HepG2 (cell line): ENCODE data around the gene ZNF415. TPM values are rescaled to one million over a fixed set of nuclear protein-coding genes. Genes with fewer than 3 reads are reported as not detected.

Experiments used
- ATAC-seq: fragments of 200-7000 bp; cut with Tn5 transposase; 3 replicates; pipeline ENCODE4 v1.9.1; 2020; ENCODE audit warnings: mild to moderate bottlenecking, moderate library complexity
- BruUV-seq: library from RNA; stranded (reverse); fragments of 400-500 nt; replicated peaks from 2 replicates; lab custom pipeline; 2021; lab: Mats Ljungman, UMichigan
- CTCF ChIA-PET: fragments of 300-600 bp; formaldehyde crosslinking; extraction: SDS; loops from one replicate; lab custom pipeline; 2021; ENCODE audit warnings: low total read pairs, inconsistent platforms, low intra/inter-chr PET ratio; lab: Yijun Ruan, JAX
- POLR2A ChIA-PET: fragments of 350-600 bp; sonication (Branson Sonifier 250); formaldehyde crosslinking; loops from one replicate; lab custom pipeline; 2020; ENCODE audit warnings: antibody characterized with exemption, inconsistent platforms; lab: Yijun Ruan, JAX
- DNase-seq: peaks from one replicate; pipeline ENCODE4 v3.0.0-alpha.2; 2015; ENCODE audit warnings: low spot score
- FAIRE-seq: peaks from 3 replicates; lab custom pipeline; 2011; peaks lifted over from hg19 to GRCh38; lab: Jason Lieb, UNC
- H2AFZ ChIP-seq: one replicate; pipeline ENCODE4 v1.6.1; 2011; ENCODE audit warnings: low read length, inconsistent platforms
- H3K27ac ChIP-seq: fragments of 300-600 bp; 3 replicates; pipeline ENCODE4 v1.8.0; 2011; ENCODE audit warnings: mixed run types, mild to moderate bottlenecking, mixed read lengths, low read length, inconsistent platforms; ENCODE audit not compliant: insufficient read depth; ENCODE audit errors: extremely low read length
- H3K27me3 ChIP-seq, 2 experiments: fragments of 200-600 bp in 1 of 2; 2 replicates in 1 of 2; 3 replicates in 1 of 2; pipeline versions ENCODE4 v1.6.0 to v1.8.0; 2011; ENCODE audit warnings: low read length in 2 of 2, mild to moderate bottlenecking in 2 of 2, moderate library complexity in 2 of 2, inconsistent platforms in 1 of 2; ENCODE audit not compliant: insufficient read depth in 2 of 2, control insufficient read depth in 1 of 2
- H3K36me3 ChIP-seq, 2 experiments: fragments of 200-600 bp in 1 of 2; replicated peaks in 1 of 2; 2 replicates in 1 of 2; 3 replicates in 1 of 2; pipeline versions ENCODE4 v1.5.1 to v1.8.0; 2011; ENCODE audit warnings: low read length in 2 of 2, inconsistent platforms in 1 of 2; ENCODE audit not compliant: insufficient read depth in 2 of 2, control insufficient read depth in 1 of 2
- H3K4me1 ChIP-seq: 2 replicates; pipeline ENCODE4 v1.5.1; 2012; ENCODE audit warnings: low read length, inconsistent platforms; ENCODE audit not compliant: insufficient read depth
- H3K4me2 ChIP-seq: 2 replicates; pipeline ENCODE4 v1.6.0; 2011; ENCODE audit warnings: low read depth, low read length, inconsistent platforms
- H3K4me3 ChIP-seq, 3 experiments: fragments of 200-600 bp in 1 of 3; sonication (generic), shearing (Covaris generic) in 1 of 3; replicated peaks in 1 of 3; 2 replicates each; pipeline ENCODE4 v1.5.1; 2011 to 2016; ENCODE audit warnings: low read length in 3 of 3, inconsistent platforms in 2 of 3, low read depth in 2 of 3, mild to moderate bottlenecking in 2 of 3, control low read depth in 1 of 3, mixed read lengths in 1 of 3; ENCODE audit not compliant: insufficient read depth in 1 of 3
- H3K79me2 ChIP-seq: one replicate; pipeline ENCODE4 v1.6.1; 2011; ENCODE audit warnings: low read length, inconsistent platforms; ENCODE audit not compliant: insufficient read depth
- H3K9ac ChIP-seq: 2 replicates; pipeline ENCODE4 v1.6.0; 2011; ENCODE audit warnings: mild to moderate bottlenecking, low read depth, low read length, inconsistent platforms; ENCODE audit not compliant: insufficient read depth
- H3K9me3 ChIP-seq: 2 replicates; pipeline ENCODE4 v1.5.1; 2012; ENCODE audit warnings: mild to moderate bottlenecking, low read length
- H4K20me1 ChIP-seq: 2 replicates; pipeline ENCODE4 v1.6.0; 2011; ENCODE audit warnings: inconsistent platforms, mild to moderate bottlenecking, low read length, moderate library complexity; ENCODE audit not compliant: insufficient read depth
- HNRNPLL ChIP-seq: fragments of 200-400 bp; formaldehyde crosslinking; IDR thresholded peaks from 2 replicates; pipeline ENCODE4 v1.6.1; 2017; ENCODE audit warnings: mild to moderate bottlenecking, low read depth, low read length; ENCODE audit not compliant: poor library complexity, severe bottlenecking
- PAXIP1 ChIP-seq: sonication (generic); formaldehyde crosslinking; conservative IDR thresholded peaks from 2 replicates; pipeline ENCODE4 v1.4.0; 2020; ENCODE audit warnings: mild to moderate bottlenecking, missing genetic modification reagents, moderate library complexity
- POLR2G ChIP-seq: fragments of 200-400 bp; formaldehyde crosslinking; IDR thresholded peaks from 2 replicates; pipeline ENCODE4 v1.6.1; 2018; ENCODE audit warnings: mild to moderate bottlenecking, low read depth, low read length, moderate library complexity
- RAD21 ChIP-seq: fragments of 450-650 bp; formaldehyde crosslinking; IDR thresholded peaks from 2 replicates; pipeline ENCODE4 v1.5.0; 2020; ENCODE audit warnings: mild to moderate bottlenecking
- SIX4 ChIP-seq: sonication (generic); formaldehyde crosslinking; IDR thresholded peaks from 2 replicates; pipeline ENCODE4 v1.4.0; 2020; ENCODE audit warnings: missing genetic modification reagents
- SRF ChIP-seq: IDR thresholded peaks from 2 replicates; pipeline ENCODE4 v1.6.1; 2011; ENCODE audit warnings: mild to moderate bottlenecking, low read depth, low read length, moderate library complexity
- ZNF646 ChIP-seq: sonication (generic); formaldehyde crosslinking; IDR thresholded peaks from 2 replicates; pipeline ENCODE4 v1.9.0; 2021; ENCODE audit warnings: mild to moderate bottlenecking, missing genetic modification reagents
- WGBS: methylation state at CpG from one replicate; pipeline ENCODE4 v1.1.6; 2017; ENCODE audit warnings: low lambda C conversion rate; 5-methylcytosine and 5-hydroxymethylcytosine counted together
- in situ Hi-C: cut with HindIII; loops from 2 replicates; pipeline ENCODE4 v1.10.0; 2017; ENCODE audit warnings: low pct_unique_long_range_greater_than_20kb; ENCODE audit not compliant: extremely low pct_ligation_motif_present
- intact Hi-C: fragments of 100-400 bp; cut with micrococcal nuclease; formaldehyde crosslinking; loops from one replicate; pipeline ENCODE4 v1.10.0; 2022; ENCODE audit not compliant: unreplicated experiment
- polyA plus RNA-seq, 8 experiments: library from polyadenylated mRNA; depleted of rRNA in 3 of 8; stranded (reverse) in 7 of 8; unstranded in 1 of 8; fragments of >200 nt; fragmentation: Illumina TruSeq in 4 of 8; extraction: Trizol in 4 of 8; gene quantifications; 2 replicates each; pipeline versions ENCODE4 v1.2.1 to v1.2.3, GENCODE V29; 2011 to 2016; ENCODE audit warnings: low read depth in 4 of 8, missing spikeins in 1 of 8, mixed read lengths in 1 of 8; ENCODE audit not compliant: insufficient read depth in 1 of 8
- total RNA-seq, 5 experiments: library from RNA; depleted of rRNA; stranded (reverse); fragments of >200 nt; fragmentation: Illumina TruSeq; extraction: Trizol; gene quantifications; 2 replicates each; pipeline ENCODE4 v1.2.3, GENCODE V29; 2016; ENCODE audit warnings: low read depth in 1 of 5

Gene ZNF415
- total and polyA plus RNA-seq, 2 of the 13 experiments (the other 11 are each of a cell fraction or from before 2014, with no cell fraction given): 0.15 to 0.17 TPM

- TF ChIP-seq ZNF646: no peak
- TF ChIP-seq RAD21 (CRISPR knock-in tag): no peak
- no peak for TF ChIP-seq SRF
- no peak for TF ChIP-seq SIX4 (CRISPR knock-in tag)
Observed at GRCh38 chr19:53109527-53109926, 23.2 kb downstream of the ZNF415 start (continued).

- intact Hi-C loops (no loop called here), in situ Hi-C loops (no loop called here)
- CTCF ChIA-PET: no interaction called here
- TF ChIP-seq HNRNPLL: no peak
- TF ChIP-seq PAXIP1 (CRISPR knock-in tag): peak; percentile 42; the same call in 1 of the 2 replicates
- peak; percentile 81 for TF ChIP-seq POLR2G
Observed at GRCh38 chr19:53103234-53104203, 29.2 kb downstream of the ZNF415 start, which contains the start of gene ZNF160. TSS of gene ZNF160 (minus strand) at chr19:53103422. CDS start at chr19:53086276, 17,146 bp downstream.

More at GRCh38 chr19:53103234-53104203, 29.2 kb downstream of the ZNF415 start, which contains the start of gene ZNF160:
- 0 out of 2 replicates have a peak, but pooled peaks cover 7% of the 10 kb centered on the region for H3K4me1 ChIP-seq
- peak within 1 kb of the TSS; percentile 73 for H3K4me2 ChIP-seq
- no peaks in the 10 kb centered on the region for H3K27me3 ChIP-seq
- no TSS peak for BruUV-seq
- POLR2A ChIA-PET: no interaction called here
- FAIRE-seq (no peak), DNase-seq (peak; percentile 80), ATAC-seq (peak; percentile 94)
- no peaks in the 10 kb centered on the region for H4K20me1 ChIP-seq
- H3K9ac ChIP-seq: peak within 1 kb of the TSS; percentile 77
- 0 out of 5 replicates have a peak, but pooled peaks cover 0 to 6% of the 10 kb centered on the region in 2 experiments for H3K36me3 ChIP-seq
- H3K4me3 ChIP-seq: peak within 1 kb of the TSS; percentile 59 to 87 (median 79)
- no peak within 1 kb of the TSS for H2AFZ ChIP-seq
- H3K27ac ChIP-seq: peak within 1 kb of the TSS; percentile 56
- peaks cover 19% of the 10 kb centered on the region; the same call in 1 of the 2 replicates for H3K9me3 ChIP-seq
- 57% methylated on average over 63 of the region's 67 CpGs for WGBS
- peaks cover 21% of the 10 kb centered on the region for H3K79me2 ChIP-seq
